C4-2B (cell line): ENCODE measurements around the gene RPS6KA4.

Experiments
- CTCF ChIP-seq: fragments of 450-650 bp; conservative IDR thresholded peaks from 2 replicates; pipeline ENCODE4 v1.5.1; 2017; ENCODE audit warnings: mild to moderate bottlenecking
- ZFX ChIP-seq: fragments of 450-650 bp; IDR thresholded peaks from 2 replicates; pipeline ENCODE4 v1.6.1; 2017

- no peak for TF ChIP-seq CTCF
- no peak for TF ChIP-seq ZFX
Measured at GRCh38 chr11:64378335-64378880, 19.4 kb downstream of the RPS6KA4 start.
